Right lobe of liver (tissue), 6 donors: Measurements from ENCODE around the gene TRAFD1. TPM values are rescaled to one million over a fixed set of nuclear protein-coding genes. Genes with fewer than 3 reads are reported as not detected.
"Not testable (repeated sequence)": the region's sequence is repeated elsewhere in the genome, so short reads cannot be mapped to it uniquely, and the experiment has no call there.

Experiments used
- ATAC-seq, 4 donors: fragments of 200-7000 bp; cut with Tn5 transposase; one replicate each; pipeline ENCODE4 v1.9.1; 2020; ENCODE audit warnings: mild to moderate bottlenecking in 4 of 4, moderate library complexity in 4 of 4
- DNase-seq, 3 donors: peaks; one replicate each; pipeline ENCODE4 v3.0.0-alpha.2; 2020
- H3K27ac ChIP-seq, 3 donors: fragments of 200-600 bp; one replicate each; pipeline ENCODE4 v1.8.0; 2022
- H3K27me3 ChIP-seq, 2 donors: fragments of 200-600 bp; one replicate each; pipeline ENCODE4 v1.8.0; 2022
- H3K36me3 ChIP-seq, 4 donors: fragments of 200-600 bp; sonication (generic) in 1 of 4; one replicate each; pipeline versions ENCODE4 v1.5.1 to v1.8.0; 2017 to 2022; ENCODE audit warnings: control low read depth in 1 of 4
- H3K4me1 ChIP-seq, 4 donors: fragments of 200-600 bp; sonication (generic) in 1 of 4; one replicate each; pipeline versions ENCODE4 v1.5.1 to v1.8.0; 2017 to 2022; ENCODE audit warnings: control low read depth in 1 of 4
- H3K4me3 ChIP-seq, 3 donors: fragments of 200-600 bp; one replicate each; pipeline ENCODE4 v1.8.0; 2022
- H3K9me3 ChIP-seq, 4 donors: fragments of 200-600 bp; sonication (generic) in 1 of 4; one replicate each; pipeline versions ENCODE4 v1.5.1 to v1.8.0; 2017 to 2022; ENCODE audit warnings: control low read depth in 1 of 4
- POLR2A ChIP-seq: fragments of 450-650 bp; IDR thresholded peaks from one replicate; pipeline ENCODE4 v1.6.1; 2017; ENCODE audit warnings: antibody characterized with exemption, mild to moderate bottlenecking
- WGBS: methylation state at CpG from one replicate; pipeline ENCODE4 v1.1.6; 2018; ENCODE audit warnings: low coverage, low lambda C conversion rate; ENCODE audit not compliant: insufficient coverage; ENCODE audit errors: missing lambda C conversion rate; 5-methylcytosine and 5-hydroxymethylcytosine counted together
- intact Hi-C, 2 donors: fragments of 100-400 bp; cut with DNase I; formaldehyde crosslinking; loops; one replicate each; pipeline versions ENCODE4 v1.11.2 to v1.14.1; 2022
- total RNA-seq, 6 experiments: library from RNA; depleted of rRNA in 2 of 6; stranded (reverse); fragments of >200 nt in 2 of 6; fragmentation: NEBNext Ultra II Directional in 3 of 6; extraction: Animal tissue kit (Norgen Biotek cat#: 25700) in 3 of 6; gene quantifications; one replicate each; pipeline versions ENCODE4 v1.1.0 to v1.2.4, GENCODE V29; 2016 to 2023
- TF ChIP-seq, protein P1 (sequence below), 4 donors: fragments of 200-600 bp in 3 of 4; fragments of 450-650 bp in 1 of 4; IDR thresholded peaks; one replicate each; pipeline versions ENCODE4 v1.5.1 to v1.8.0; 2016 to 2022; ENCODE audit warnings: antibody characterized with exemption in 4 of 4, mild to moderate bottlenecking in 2 of 4
- donor health status: DM: no; HTN: yes; CAD: no.
- donor health status: DM: no; HTN: no; CAD: no.
- donor health status: DM: no; HTN: no; CAD: no.
- donor health status: DM: no; HTN: yes; CAD: no.
- donor health status: DM: no; HTN: yes; CAD: no.

TRAFD1 gene
- total RNA-seq, 6 experiments from 2014 or later: 6.3 to 14.9 (median 10.3) TPM

DNA sequence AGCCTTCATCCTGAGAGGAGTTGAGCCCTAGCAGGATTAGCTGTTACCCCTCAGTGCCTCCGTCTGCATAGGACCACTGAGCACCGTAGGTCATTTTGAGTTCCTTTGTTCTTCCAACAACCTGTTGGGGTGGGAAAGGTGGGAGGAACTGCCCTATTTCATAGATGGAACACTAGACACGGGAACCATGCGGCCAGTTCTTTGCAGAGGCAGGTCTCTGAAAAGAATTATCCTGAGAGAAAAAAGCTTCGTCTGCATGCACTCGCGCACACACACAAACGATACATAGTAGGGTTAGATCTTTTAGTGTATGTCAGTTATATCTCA lies 28.5 kb downstream of the TRAFD1 start:
- no peak for TF ChIP-seq POLR2A
- no peaks in the 10 kb centered on the region for H3K4me1 ChIP-seq
- DNase-seq (no peak), ATAC-seq (no peak)
- intact Hi-C loops: no loop called here
- H3K9me3 ChIP-seq: no peaks in the 10 kb centered on the region
- 96% methylated on average over 4 of the region's 8 CpGs for WGBS
- H3K4me3 ChIP-seq: no peak overlapping the region
- no peak overlapping the region for H3K27ac ChIP-seq
- peaks cover 0 to 45% (median 23%) of the 10 kb centered on the region in 4 donors for H3K36me3 ChIP-seq
- H3K27me3 ChIP-seq: no peaks in the 10 kb centered on the region

DNA sequence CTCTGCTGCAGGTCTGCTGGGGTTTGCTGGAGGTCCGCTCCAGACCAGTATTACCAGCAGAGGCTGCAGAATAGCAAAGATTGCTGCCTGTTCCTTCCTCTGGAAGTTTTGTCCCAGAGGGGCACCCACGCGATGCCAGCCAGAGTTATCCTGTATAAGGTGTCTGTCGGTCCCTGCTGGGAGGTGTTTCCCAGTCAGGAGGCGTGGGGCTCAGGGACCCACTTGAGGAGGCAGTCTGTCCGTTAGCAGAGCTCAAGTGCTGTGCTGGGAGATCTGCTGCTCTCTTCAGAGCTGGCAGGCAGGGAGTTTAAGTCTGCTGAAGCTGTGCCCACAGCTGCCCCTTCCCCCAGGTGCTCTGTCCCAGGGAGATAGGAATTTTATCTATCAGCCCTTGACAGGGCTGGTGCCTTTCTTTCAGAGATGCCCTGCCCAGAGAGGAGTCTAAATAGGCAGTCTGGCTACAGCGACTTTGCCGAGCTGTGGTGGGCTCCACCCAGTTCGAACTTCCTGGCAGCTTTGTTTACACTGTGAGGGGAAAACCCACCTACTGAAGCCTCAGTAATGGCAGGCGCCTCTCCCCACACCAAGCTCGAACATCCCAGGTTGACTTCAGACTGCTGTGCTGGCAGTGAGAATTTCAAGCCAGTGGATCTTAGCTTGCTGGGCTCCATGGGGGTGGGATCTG lies 33.2 kb downstream of the TRAFD1 start:
- H3K27me3 ChIP-seq, H3K4me3 ChIP-seq, H3K9me3 ChIP-seq, ATAC-seq, H3K4me1 ChIP-seq, H3K27ac ChIP-seq, intact Hi-C loops: not testable (repeated sequence)
- DNase-seq: peak in 1 of 3 donors; percentile 35
- 93% methylated on average over 3 of the region's 11 CpGs for WGBS
- peaks cover 0 to 23% (median 5%) of the 10 kb centered on the region in 4 donors for H3K36me3 ChIP-seq

DNA sequence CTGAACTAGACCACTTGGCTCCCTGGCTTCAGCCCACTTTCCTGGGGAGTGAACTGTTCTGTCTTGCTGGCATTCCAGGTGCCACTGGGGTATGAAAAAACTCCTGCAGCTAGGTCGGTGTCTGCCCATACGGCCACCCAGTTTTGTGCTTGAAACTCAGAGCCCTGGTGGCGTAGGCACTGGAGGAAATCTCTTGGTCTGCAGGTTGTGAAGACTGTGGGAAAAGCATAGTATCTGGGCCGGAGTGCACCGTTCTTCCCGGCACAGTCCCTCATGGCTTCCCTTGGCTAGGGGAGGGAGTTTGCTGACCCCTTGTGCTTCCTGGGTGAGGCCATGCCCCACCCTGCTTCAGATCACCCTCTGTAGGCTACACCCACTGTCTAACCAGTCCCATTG lies 33.8 kb downstream of the TRAFD1 start:
- Histone ChIP-seq H3K4me3 (no peak overlapping the region), H3K4me1 (no peaks in the 10 kb centered on the region), H3K36me3 (peaks cover 0 to 23% (median 5%) of the 10 kb centered on the region in 4 donors), H3K9me3 (no peaks in the 10 kb centered on the region), H3K27ac (no peak overlapping the region), H3K27me3 (no peaks in the 10 kb centered on the region)
- intact Hi-C loops: no loop called here
- no peak for ATAC-seq
- DNase-seq: no peak
- no peak for TF ChIP-seq POLR2A
- 100% methylated on average over 1 of the region's 6 CpGs for WGBS

DNA sequence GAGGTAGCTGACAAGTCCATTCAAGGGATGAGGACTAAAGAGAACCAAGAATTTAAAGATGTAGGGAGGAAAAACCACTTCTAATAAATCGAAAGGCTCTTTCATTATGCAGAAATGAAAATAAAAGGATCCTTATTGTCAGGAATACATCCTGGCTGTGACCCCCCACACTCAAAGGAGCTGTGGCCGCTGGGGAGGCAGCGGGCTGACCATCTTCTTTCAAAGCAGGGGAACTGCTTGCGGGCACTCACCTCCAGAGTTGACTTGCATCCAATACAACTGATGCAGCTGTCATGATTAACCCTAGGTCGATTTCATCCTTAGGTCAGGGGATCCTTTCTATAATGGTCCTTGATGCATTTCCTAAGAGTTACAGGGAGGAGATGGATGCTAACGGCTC lies 35.3 kb downstream of the TRAFD1 start:
- no peak for DNase-seq
- intact Hi-C loops: no loop called here

DNA sequence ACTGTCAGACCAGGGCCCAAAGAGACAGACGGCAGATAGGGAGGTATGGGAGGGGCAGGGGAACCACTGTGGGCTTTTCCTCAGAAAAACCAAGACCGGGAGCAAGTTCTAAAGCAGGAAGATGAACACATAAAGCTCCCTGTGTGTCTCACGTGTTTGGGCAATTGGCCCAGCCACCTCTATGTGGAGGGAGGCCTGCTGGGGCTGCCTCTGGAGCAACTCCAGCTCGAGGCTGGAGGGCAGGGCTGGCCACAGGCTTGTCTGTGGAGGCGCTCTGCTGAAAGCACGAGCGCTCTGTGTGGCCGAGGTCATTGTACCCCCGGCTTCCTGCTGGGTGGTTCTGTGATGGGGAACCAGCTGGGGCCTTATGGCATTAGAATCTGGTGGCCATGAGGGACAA lies 36.4 kb downstream of the TRAFD1 start:
- Histone ChIP-seq H3K4me3 (no peak overlapping the region), H3K27me3 (no peaks in the 10 kb centered on the region), H3K9me3 (no peaks in the 10 kb centered on the region), H3K36me3 (peaks cover 0 to 23% (median 5%) of the 10 kb centered on the region in 4 donors), H3K27ac (no peak overlapping the region), H3K4me1 (no peaks in the 10 kb centered on the region)
- intact Hi-C loops: no loop called here
- no peak for ATAC-seq
- TF ChIP-seq, protein P1, sequence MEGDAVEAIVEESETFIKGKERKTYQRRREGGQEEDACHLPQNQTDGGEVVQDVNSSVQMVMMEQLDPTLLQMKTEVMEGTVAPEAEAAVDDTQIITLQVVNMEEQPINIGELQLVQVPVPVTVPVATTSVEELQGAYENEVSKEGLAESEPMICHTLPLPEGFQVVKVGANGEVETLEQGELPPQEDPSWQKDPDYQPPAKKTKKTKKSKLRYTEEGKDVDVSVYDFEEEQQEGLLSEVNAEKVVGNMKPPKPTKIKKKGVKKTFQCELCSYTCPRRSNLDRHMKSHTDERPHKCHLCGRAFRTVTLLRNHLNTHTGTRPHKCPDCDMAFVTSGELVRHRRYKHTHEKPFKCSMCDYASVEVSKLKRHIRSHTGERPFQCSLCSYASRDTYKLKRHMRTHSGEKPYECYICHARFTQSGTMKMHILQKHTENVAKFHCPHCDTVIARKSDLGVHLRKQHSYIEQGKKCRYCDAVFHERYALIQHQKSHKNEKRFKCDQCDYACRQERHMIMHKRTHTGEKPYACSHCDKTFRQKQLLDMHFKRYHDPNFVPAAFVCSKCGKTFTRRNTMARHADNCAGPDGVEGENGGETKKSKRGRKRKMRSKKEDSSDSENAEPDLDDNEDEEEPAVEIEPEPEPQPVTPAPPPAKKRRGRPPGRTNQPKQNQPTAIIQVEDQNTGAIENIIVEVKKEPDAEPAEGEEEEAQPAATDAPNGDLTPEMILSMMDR (IDR thresholded peaks at IDR 0.05): no peak
- TF ChIP-seq POLR2A: no peak
- whole genome bisulfite sequencing: no CpG with 5 or more reads among the region's 9 CpGs
- DNase-seq: peak in 1 of 3 donors; percentile 30

More for the DNA sequence above, 35.3 kb downstream of the TRAFD1 start:
- Histone ChIP-seq H3K27ac (no peak overlapping the region), H3K9me3 (no peaks in the 10 kb centered on the region), H3K4me3 (no peak overlapping the region), H3K36me3 (peaks cover 0 to 23% (median 5%) of the 10 kb centered on the region in 4 donors), H3K27me3 (no peaks in the 10 kb centered on the region), H3K4me1 (no peaks in the 10 kb centered on the region)
- 77% methylated on average over 3 of the region's 6 CpGs for WGBS
- no peak for ATAC-seq
- TF ChIP-seq, protein P1 (IDR thresholded peaks at IDR 0.05): no peak
- no peak for TF ChIP-seq POLR2A

DNA sequence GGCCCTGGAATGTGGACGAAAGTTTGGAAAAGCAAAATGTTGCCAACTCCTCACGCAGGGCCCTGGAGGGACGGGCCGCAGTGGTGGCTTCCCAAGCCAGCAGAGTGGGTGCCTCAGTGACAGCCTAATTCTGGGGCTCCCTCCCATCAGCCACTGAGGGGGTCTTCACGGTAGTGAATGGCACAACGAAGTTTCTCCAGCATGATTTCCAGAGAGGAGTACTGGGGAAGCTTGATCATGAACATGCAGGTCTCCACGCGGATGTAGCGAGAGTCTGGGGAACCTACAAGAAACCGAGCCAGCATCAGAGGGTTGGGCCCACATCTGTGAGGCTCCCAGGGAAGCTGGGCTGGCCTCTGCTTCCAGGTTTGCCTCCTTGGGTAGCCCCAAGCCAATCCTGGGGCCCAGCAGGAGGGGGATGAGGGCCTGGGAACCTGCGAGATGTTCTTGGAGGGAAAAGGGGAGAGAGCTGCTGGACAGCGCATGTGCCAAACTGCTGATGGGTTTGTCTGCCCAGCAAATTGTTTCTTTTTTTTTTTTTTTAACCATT lies 37.0 kb downstream of the TRAFD1 start:
- no peak for ATAC-seq
- H3K9me3 ChIP-seq: no peaks in the 10 kb centered on the region
- 96% methylated on average over 5 of the region's 12 CpGs for WGBS

More for the DNA sequence above, 37.0 kb downstream of the TRAFD1 start:
- Histone ChIP-seq H3K4me3 (no peak overlapping the region), H3K4me1 (no peaks in the 10 kb centered on the region), H3K36me3 (peaks cover 0 to 23% (median 5%) of the 10 kb centered on the region in 4 donors), H3K27ac (no peak overlapping the region), H3K27me3 (no peaks in the 10 kb centered on the region)
- DNase-seq: no peak
- intact Hi-C loops: no loop called here
- TF ChIP-seq, protein P1 (IDR thresholded peaks at IDR 0.05): no peak
- TF ChIP-seq POLR2A: no peak
